Thyroid gland (tissue), 4 donors: ENCODE results near the gene PEX11G.

ENCODE experiments used
- POLR2A ChIP-seq, 2 donors: fragments of 450-650 bp; IDR thresholded peaks; one replicate each; pipeline ENCODE4 v1.6.1; 2017; ENCODE audit warnings: antibody characterized with exemption in 2 of 2, mild to moderate bottlenecking in 2 of 2, moderate library complexity in 1 of 2
- TF ChIP-seq, protein P1 (sequence below), 6 experiments: fragments of 200-600 bp in 3 of 6; fragments of 450-650 bp in 3 of 6; sonication (generic) in 3 of 6; IDR thresholded peaks; one replicate each; pipeline ENCODE4 v1.5.1; 2016 to 2019; ENCODE audit warnings: antibody characterized with exemption in 6 of 6, mild to moderate bottlenecking in 2 of 6, inconsistent platforms in 1 of 6, moderate library complexity in 1 of 6

DNA sequence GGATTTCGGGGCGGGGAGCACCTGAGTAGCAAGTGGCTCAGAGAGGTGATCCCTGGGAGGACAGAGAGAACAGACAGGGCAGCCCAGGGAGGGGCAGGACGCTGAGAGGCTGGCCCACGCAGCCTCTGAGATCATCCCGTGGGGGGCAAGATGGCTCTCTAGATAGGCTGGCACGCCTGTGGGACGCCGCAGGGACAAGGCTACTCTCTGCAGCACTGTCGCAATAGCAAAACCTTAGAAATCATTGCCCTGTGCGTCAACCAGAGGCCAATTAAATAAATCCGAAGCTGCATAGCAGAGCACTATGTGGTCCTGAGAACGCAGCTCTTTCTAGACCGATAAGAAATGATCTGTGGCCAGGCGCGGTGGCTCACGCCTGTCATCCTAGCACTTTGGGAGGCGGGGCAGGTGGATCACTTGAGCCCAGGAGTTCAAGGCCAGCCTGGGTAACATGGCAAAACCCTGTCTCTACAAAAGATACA, 5.1 kb downstream of the PEX11G start:
- TF ChIP-seq, protein P1, sequence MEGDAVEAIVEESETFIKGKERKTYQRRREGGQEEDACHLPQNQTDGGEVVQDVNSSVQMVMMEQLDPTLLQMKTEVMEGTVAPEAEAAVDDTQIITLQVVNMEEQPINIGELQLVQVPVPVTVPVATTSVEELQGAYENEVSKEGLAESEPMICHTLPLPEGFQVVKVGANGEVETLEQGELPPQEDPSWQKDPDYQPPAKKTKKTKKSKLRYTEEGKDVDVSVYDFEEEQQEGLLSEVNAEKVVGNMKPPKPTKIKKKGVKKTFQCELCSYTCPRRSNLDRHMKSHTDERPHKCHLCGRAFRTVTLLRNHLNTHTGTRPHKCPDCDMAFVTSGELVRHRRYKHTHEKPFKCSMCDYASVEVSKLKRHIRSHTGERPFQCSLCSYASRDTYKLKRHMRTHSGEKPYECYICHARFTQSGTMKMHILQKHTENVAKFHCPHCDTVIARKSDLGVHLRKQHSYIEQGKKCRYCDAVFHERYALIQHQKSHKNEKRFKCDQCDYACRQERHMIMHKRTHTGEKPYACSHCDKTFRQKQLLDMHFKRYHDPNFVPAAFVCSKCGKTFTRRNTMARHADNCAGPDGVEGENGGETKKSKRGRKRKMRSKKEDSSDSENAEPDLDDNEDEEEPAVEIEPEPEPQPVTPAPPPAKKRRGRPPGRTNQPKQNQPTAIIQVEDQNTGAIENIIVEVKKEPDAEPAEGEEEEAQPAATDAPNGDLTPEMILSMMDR (IDR thresholded peaks at IDR 0.05): no peak
- TF ChIP-seq POLR2A (IDR thresholded peaks at IDR 0.05): no peak
